ENCODE results near the gene TTYH3. TPM values are rescaled to one million over a fixed set of nuclear protein-coding genes. Genes with fewer than 3 reads are reported as not detected.

The TTYH3 gene
- total and polyA plus RNA-seq, 2 of the 8 experiments (the other 6 are each of a cell fraction or from before 2014, with no cell fraction given) = 66.2 to 169 TPM

DNA sequence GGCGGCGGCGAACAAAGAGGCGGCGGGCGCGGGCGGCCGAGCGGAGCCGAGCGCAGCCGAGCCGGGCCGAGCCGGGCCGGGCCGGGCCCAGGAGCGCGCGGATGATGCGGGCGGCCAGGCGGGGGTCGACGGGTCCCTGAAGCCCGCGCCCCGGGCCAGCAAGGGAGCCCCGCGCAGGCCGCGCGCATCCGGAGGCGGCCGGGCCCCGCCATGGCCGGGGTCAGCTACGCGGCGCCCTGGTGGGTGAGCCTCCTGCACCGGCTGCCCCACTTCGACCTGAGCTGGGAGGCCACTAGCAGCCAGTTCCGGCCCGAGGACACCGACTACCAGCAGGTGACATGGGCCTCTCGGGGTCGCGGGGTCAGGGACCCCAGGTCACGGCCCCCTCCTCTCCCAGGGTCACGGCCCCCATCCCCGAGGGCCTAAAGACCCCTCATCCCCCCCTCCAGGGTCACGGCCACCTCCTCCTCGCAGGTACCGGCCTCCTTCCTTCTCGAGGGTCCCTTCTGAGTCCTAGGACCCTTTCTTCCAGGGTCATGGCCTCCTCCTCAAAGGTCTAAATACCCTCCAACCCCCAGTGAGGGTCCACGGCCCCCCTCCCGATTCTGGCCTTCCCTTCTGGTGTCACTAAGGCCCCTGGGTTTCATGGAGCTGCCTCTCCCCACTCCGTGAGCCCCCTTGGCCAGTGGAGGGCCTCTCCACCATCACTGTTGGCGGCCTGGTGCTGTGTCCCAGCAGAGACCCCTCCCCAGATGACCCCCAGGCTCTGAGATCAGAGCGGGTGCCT lies at the start of gene TTYH3 (continued):
- TF ChIP-seq, protein P1, sequence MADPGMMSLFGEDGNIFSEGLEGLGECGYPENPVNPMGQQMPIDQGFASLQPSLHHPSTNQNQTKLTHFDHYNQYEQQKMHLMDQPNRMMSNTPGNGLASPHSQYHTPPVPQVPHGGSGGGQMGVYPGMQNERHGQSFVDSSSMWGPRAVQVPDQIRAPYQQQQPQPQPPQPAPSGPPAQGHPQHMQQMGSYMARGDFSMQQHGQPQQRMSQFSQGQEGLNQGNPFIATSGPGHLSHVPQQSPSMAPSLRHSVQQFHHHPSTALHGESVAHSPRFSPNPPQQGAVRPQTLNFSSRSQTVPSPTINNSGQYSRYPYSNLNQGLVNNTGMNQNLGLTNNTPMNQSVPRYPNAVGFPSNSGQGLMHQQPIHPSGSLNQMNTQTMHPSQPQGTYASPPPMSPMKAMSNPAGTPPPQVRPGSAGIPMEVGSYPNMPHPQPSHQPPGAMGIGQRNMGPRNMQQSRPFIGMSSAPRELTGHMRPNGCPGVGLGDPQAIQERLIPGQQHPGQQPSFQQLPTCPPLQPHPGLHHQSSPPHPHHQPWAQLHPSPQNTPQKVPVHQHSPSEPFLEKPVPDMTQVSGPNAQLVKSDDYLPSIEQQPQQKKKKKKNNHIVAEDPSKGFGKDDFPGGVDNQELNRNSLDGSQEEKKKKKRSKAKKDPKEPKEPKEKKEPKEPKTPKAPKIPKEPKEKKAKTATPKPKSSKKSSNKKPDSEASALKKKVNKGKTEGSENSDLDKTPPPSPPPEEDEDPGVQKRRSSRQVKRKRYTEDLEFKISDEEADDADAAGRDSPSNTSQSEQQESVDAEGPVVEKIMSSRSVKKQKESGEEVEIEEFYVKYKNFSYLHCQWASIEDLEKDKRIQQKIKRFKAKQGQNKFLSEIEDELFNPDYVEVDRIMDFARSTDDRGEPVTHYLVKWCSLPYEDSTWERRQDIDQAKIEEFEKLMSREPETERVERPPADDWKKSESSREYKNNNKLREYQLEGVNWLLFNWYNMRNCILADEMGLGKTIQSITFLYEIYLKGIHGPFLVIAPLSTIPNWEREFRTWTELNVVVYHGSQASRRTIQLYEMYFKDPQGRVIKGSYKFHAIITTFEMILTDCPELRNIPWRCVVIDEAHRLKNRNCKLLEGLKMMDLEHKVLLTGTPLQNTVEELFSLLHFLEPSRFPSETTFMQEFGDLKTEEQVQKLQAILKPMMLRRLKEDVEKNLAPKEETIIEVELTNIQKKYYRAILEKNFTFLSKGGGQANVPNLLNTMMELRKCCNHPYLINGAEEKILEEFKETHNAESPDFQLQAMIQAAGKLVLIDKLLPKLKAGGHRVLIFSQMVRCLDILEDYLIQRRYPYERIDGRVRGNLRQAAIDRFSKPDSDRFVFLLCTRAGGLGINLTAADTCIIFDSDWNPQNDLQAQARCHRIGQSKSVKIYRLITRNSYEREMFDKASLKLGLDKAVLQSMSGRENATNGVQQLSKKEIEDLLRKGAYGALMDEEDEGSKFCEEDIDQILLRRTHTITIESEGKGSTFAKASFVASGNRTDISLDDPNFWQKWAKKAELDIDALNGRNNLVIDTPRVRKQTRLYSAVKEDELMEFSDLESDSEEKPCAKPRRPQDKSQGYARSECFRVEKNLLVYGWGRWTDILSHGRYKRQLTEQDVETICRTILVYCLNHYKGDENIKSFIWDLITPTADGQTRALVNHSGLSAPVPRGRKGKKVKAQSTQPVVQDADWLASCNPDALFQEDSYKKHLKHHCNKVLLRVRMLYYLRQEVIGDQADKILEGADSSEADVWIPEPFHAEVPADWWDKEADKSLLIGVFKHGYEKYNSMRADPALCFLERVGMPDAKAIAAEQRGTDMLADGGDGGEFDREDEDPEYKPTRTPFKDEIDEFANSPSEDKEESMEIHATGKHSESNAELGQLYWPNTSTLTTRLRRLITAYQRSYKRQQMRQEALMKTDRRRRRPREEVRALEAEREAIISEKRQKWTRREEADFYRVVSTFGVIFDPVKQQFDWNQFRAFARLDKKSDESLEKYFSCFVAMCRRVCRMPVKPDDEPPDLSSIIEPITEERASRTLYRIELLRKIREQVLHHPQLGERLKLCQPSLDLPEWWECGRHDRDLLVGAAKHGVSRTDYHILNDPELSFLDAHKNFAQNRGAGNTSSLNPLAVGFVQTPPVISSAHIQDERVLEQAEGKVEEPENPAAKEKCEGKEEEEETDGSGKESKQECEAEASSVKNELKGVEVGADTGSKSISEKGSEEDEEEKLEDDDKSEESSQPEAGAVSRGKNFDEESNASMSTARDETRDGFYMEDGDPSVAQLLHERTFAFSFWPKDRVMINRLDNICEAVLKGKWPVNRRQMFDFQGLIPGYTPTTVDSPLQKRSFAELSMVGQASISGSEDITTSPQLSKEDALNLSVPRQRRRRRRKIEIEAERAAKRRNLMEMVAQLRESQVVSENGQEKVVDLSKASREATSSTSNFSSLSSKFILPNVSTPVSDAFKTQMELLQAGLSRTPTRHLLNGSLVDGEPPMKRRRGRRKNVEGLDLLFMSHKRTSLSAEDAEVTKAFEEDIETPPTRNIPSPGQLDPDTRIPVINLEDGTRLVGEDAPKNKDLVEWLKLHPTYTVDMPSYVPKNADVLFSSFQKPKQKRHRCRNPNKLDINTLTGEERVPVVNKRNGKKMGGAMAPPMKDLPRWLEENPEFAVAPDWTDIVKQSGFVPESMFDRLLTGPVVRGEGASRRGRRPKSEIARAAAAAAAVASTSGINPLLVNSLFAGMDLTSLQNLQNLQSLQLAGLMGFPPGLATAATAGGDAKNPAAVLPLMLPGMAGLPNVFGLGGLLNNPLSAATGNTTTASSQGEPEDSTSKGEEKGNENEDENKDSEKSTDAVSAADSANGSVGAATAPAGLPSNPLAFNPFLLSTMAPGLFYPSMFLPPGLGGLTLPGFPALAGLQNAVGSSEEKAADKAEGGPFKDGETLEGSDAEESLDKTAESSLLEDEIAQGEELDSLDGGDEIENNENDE (IDR thresholded peaks at IDR 0.05; ENCODE audit: insufficient replicate concordance, low read length) = no peak
- no peak for TF ChIP-seq SIX5 (IDR thresholded peaks at IDR 0.05; ENCODE audit: low read depth, low read length)
- no peak for TF ChIP-seq BCL11A (IDR thresholded peaks at IDR 0.05; ENCODE audit: low read depth in 2 of 2, low read length in 2 of 2)
- TF ChIP-seq, protein P2, sequence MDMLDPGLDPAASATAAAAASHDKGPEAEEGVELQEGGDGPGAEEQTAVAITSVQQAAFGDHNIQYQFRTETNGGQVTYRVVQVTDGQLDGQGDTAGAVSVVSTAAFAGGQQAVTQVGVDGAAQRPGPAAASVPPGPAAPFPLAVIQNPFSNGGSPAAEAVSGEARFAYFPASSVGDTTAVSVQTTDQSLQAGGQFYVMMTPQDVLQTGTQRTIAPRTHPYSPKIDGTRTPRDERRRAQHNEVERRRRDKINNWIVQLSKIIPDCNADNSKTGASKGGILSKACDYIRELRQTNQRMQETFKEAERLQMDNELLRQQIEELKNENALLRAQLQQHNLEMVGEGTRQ (IDR thresholded peaks at IDR 0.05; ENCODE audit: low read length) = no peak
- TF ChIP-seq EZH2 (IDR thresholded peaks at IDR 0.05; ENCODE audit: low read depth, low read length, severe bottlenecking) = no peak

All from H1 (cell line).